Stimulated activated naive B cell treated with anti-CD40 and anti-IgM and Interleukin-4, amounts not matched to agents 10 μg/mL and 1 μg/mL and 100 μg/mL, for 72 hours (primary cell): Measurements from ENCODE around the gene CT45A9.
"Not testable (repeated sequence)": the region's sequence is repeated elsewhere in the genome, so short reads cannot be mapped to it uniquely, and the experiment has no call there.

Experiments used
- ATAC-seq, 2 donors: fragments of 150-1000 bp; cut with Tn5 transposase; replicated peaks; 2 replicates each; pipeline ENCODE4 v1.10.0; 2021; ENCODE audit warnings: moderate library complexity in 1 of 2
- DNase-seq: peaks from one replicate; pipeline ENCODE4 v3.0.0; 2021
- H3K27ac Mint-ChIP-seq: one replicate; pipeline ENCODE4 v1.8.0; 2022; ENCODE audit warnings: mild to moderate bottlenecking, mixed read lengths
- H3K27me3 Mint-ChIP-seq, 2 donors: one replicate each; pipeline ENCODE4 v1.8.0; 2022; ENCODE audit warnings: mixed read lengths in 2 of 2
- H3K36me3 Mint-ChIP-seq, 2 donors: one replicate each; pipeline ENCODE4 v1.8.0; 2022; ENCODE audit warnings: mixed read lengths in 2 of 2, mild to moderate bottlenecking in 1 of 2
- H3K4me1 Mint-ChIP-seq, 2 donors: one replicate each; pipeline ENCODE4 v1.8.0; 2022; ENCODE audit warnings: mixed read lengths in 2 of 2, mild to moderate bottlenecking in 1 of 2
- H3K4me3 Mint-ChIP-seq, 2 donors: one replicate each; pipeline ENCODE4 v1.8.0; 2022; ENCODE audit warnings: mild to moderate bottlenecking in 2 of 2, mixed read lengths in 2 of 2, moderate library complexity in 1 of 2
- H3K9me3 Mint-ChIP-seq, 2 donors: one replicate each; pipeline ENCODE4 v1.8.0; 2022; ENCODE audit warnings: mixed read lengths in 2 of 2, mild to moderate bottlenecking in 1 of 2

The CT45A9 gene, protein sequence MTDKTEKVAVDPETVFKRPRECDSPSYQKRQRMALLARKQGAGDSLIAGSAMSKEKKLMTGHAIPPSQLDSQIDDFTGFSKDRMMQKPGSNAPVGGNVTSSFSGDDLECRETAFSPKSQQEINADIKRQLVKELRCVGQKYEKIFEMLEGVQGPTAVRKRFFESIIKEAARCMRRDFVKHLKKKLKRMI

GRCh38 chrX:135871712-135872111, at the start of gene CT45A9:
Gene CT45A9 (minus strand): TSS chrX:135871812. CDS start chrX:135868061, 3,751 bp downstream.
- not testable (repeated sequence) for DNase-seq, H3K4me3 Mint-ChIP-seq, H3K9me3 Mint-ChIP-seq, ATAC-seq, H3K36me3 Mint-ChIP-seq, H3K27ac Mint-ChIP-seq, H3K4me1 Mint-ChIP-seq, H3K27me3 Mint-ChIP-seq

GRCh38 chrX:135920516-135920915, 48.9 kb upstream of the CT45A9 start:
- H3K36me3 Mint-ChIP-seq, H3K4me1 Mint-ChIP-seq, H3K4me3 Mint-ChIP-seq, ATAC-seq, DNase-seq, H3K9me3 Mint-ChIP-seq, H3K27ac Mint-ChIP-seq: not testable (repeated sequence)
- H3K27me3 Mint-ChIP-seq: peaks cover 0 to 10% of the 10 kb centered on the region in 2 donors

GRCh38 chrX:135914404-135914803, 42.8 kb upstream of the CT45A9 start:
- DNase-seq (no peak), ATAC-seq (no peak)
- Mint-ChIP-seq H3K4me3 (no peak overlapping the region), H3K27ac (no peak overlapping the region), H3K9me3 (no peaks in the 10 kb centered on the region), H3K36me3 (no peaks in the 10 kb centered on the region), H3K4me1 (no peaks in the 10 kb centered on the region), H3K27me3 (peaks cover 0 to 14% of the 10 kb centered on the region in 2 donors)

DNA sequence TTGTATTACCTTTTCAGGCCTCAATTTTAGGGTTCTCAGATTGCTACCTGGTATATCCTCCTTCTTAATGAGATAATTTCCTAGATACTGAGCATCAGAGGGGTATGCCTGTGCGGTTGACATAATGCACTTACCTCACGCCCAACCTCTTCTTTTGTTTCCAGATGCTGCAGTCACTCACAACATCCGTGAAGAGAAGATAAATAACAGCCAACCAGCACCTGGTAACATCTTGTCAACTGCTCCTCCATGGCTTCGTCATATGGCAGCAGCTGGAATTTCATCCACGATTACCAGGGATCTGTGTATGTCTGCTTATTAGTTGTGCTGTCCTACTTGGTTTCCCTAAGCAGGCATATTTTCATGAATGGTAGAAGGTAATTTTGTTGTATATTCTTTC, 38.6 kb upstream of the CT45A9 start:
- peaks cover 0 to 17% of the 10 kb centered on the region in 2 donors for H3K27me3 Mint-ChIP-seq
- H3K36me3 Mint-ChIP-seq: no peaks in the 10 kb centered on the region
- H3K9me3 Mint-ChIP-seq: no peaks in the 10 kb centered on the region
- H3K4me1 Mint-ChIP-seq: no peaks in the 10 kb centered on the region
- H3K27ac Mint-ChIP-seq: no peak overlapping the region
- no peak for DNase-seq
- no peak for ATAC-seq
- H3K4me3 Mint-ChIP-seq: no peak overlapping the region

DNA sequence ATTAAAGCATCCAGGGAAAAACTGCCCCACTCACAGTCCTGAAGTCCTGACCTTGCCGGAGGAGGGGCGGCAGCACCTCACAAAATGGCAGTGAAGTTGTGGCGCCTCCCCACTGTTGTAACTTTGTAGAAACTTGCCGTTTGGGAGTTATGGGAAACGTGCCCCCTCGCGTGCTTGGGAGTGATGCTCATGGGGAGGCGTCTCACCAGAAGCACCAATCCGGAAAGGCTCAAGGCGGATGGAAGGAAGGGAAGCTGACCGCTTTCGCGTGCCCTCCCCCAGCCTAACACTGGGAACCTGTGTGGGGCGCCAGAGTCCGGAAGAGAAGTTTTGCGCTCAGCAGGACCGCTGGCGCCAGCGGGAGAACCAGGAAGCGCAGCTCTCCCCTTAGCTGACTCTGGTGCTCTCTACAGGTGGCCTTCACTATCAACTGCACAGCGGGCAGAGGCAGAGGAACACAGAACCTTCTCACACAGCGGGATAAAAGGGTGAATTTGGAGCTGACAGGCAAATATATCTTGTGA, 21.7 kb upstream of the CT45A9 start, which contains the start of the genes CT45A10 and SAGE1:
TSS of gene CT45A10 (minus strand) at position 151 of the 524 bp plus-strand sequence. CDS start 8,100 bp downstream, outside the sequence.
TSS of gene SAGE1 (plus strand) at position 423 of the 524 bp plus-strand sequence. CDS start 2,527 bp downstream, outside the sequence.
- DNase-seq (no peak), ATAC-seq (no peak)
- Mint-ChIP-seq H3K9me3 (no peaks in the 10 kb centered on the region), H3K4me1 (no peaks in the 10 kb centered on the region), H3K36me3 (no peaks in the 10 kb centered on the region), H3K27ac (no peak within 1 kb of the TSS), H3K4me3 (no peak within 1 kb of the TSS), H3K27me3 (peaks cover 0 to 5% of the 10 kb centered on the region in 2 donors)

- H3K27ac Mint-ChIP-seq: no peak overlapping the region
- no peak for DNase-seq
- H3K36me3 Mint-ChIP-seq: no peaks in the 10 kb centered on the region
- no peaks in the 10 kb centered on the region for H3K9me3 Mint-ChIP-seq
- no peaks in the 10 kb centered on the region for H3K4me1 Mint-ChIP-seq
- ATAC-seq: no peak
- peaks cover 0 to 5% of the 10 kb centered on the region in 2 donors for H3K27me3 Mint-ChIP-seq
- H3K4me3 Mint-ChIP-seq: no peak overlapping the region
These were observed 21.2 kb upstream of the CT45A9 start for GRCh38 chrX:135892781-135893180.

GRCh38 chrX:135890087-135890585, 18.5 kb upstream of the CT45A9 start:
- Mint-ChIP-seq H3K27ac (no peak overlapping the region), H3K27me3 (no peaks in the 10 kb centered on the region), H3K9me3 (no peaks in the 10 kb centered on the region), H3K4me3 (no peak overlapping the region), H3K36me3 (no peaks in the 10 kb centered on the region), H3K4me1 (no peaks in the 10 kb centered on the region)
- ATAC-seq: no peak
- no peak for DNase-seq

DNA sequence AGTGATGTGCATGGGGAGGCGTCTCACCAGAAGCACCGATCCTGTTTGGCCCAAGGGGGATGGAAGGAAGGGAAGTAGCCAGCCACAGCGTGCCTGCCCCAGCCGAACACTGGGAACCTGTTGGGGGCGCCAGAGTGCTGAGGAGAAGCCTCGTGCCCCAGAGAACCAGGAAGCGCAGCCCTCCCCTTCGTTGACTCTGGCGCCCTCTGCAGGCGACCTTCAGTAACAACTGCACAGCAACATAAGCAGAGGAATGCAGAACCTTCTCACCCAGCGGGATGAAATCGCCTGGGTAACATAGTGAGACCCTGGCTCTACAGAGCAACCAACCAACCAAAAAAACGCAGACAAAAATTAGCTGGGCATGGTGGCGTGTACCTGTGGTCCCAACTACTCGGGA, 17.4 kb upstream of the CT45A9 start:
- H3K4me1 Mint-ChIP-seq, H3K9me3 Mint-ChIP-seq, H3K27me3 Mint-ChIP-seq, H3K27ac Mint-ChIP-seq, H3K4me3 Mint-ChIP-seq, H3K36me3 Mint-ChIP-seq, ATAC-seq, DNase-seq: not testable (repeated sequence)

DNA sequence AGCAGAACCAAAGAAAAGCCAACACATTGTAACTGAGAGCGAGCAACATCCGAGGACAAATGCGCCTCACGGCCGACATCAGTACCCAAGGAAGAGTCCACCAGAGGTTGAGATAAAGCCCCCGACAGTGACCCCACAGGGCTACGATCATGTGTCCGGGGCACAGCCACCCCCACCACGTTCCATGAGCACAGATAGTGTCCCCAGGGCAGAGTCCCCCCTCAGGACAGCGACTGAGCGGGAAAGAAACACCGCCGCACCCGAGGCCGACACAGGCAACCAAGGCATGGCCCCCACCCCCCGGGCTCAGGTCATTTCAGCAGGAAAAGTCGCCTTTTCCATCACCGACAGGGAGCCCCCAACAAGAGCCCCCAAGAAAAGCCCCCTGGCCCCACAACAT, 16.6 kb upstream of the CT45A9 start:
- not testable (repeated sequence) for H3K27me3 Mint-ChIP-seq, H3K9me3 Mint-ChIP-seq, H3K36me3 Mint-ChIP-seq, H3K4me1 Mint-ChIP-seq, ATAC-seq, H3K27ac Mint-ChIP-seq, H3K4me3 Mint-ChIP-seq, DNase-seq

DNA sequence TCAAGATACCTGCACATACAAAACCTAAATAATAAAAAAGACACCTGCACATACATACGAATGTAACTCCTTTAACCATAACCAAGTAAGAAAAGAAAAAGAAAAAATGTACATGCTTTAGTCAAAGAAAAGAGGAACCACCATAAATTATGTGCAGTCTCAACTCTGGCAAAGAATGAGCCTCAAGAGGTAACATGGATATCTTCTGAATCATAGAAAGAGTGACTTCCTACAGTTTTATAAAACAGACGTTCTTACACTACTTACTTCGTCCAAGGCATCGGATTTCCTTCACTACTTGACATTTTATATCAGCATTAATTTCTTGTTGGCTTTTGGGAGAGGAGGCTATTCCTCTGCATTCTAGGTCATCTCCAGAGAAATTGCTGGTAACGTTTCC, 11.1 kb upstream of the CT45A9 start:
- H3K9me3 Mint-ChIP-seq, H3K36me3 Mint-ChIP-seq, DNase-seq, H3K4me1 Mint-ChIP-seq, H3K27me3 Mint-ChIP-seq, H3K4me3 Mint-ChIP-seq, H3K27ac Mint-ChIP-seq, ATAC-seq: not testable (repeated sequence)

DNA sequence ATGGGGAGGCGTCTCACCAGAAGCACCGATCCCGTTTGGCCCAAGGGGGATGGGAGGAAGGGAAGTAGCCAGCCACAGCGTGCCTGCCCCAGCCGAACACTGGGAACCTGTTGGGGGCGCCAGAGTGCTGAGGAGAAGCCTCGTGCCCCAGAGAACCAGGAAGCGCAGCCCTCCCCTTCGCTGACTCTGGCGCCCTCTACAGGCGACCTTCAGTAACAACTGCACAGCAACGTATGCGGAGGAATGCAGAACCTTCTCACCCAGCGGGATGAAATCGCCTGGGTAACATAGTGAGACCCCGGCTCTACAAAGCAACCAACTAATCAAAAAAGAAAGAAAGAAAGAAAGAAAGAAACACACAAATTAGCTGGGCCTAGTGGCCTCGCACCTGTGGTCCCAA, 17.2 kb downstream of the CT45A9 start, which contains the start of gene CT45A8:
TSS of gene CT45A8 (minus strand) at position 101 of the 400 bp plus-strand sequence. CDS start 3,755 bp downstream, outside the sequence.
- not testable (repeated sequence) for H3K9me3 Mint-ChIP-seq, H3K36me3 Mint-ChIP-seq, H3K4me3 Mint-ChIP-seq, DNase-seq, H3K27me3 Mint-ChIP-seq, H3K4me1 Mint-ChIP-seq, H3K27ac Mint-ChIP-seq, ATAC-seq

GRCh38 chrX:135837180-135837579, 34.4 kb downstream of the CT45A9 start, which contains the start of gene CT45A7:
Gene CT45A7 (minus strand): TSS chrX:135837280. CDS start chrX:135833533, 3,747 bp downstream.
- not testable (repeated sequence) for H3K4me3 Mint-ChIP-seq, H3K27ac Mint-ChIP-seq, H3K27me3 Mint-ChIP-seq, H3K36me3 Mint-ChIP-seq, DNase-seq, H3K4me1 Mint-ChIP-seq, H3K9me3 Mint-ChIP-seq, ATAC-seq

- H3K36me3 Mint-ChIP-seq, H3K9me3 Mint-ChIP-seq, DNase-seq, H3K27me3 Mint-ChIP-seq, H3K4me3 Mint-ChIP-seq, H3K27ac Mint-ChIP-seq, H3K4me1 Mint-ChIP-seq, ATAC-seq: not testable (repeated sequence)
These were observed 51.7 kb downstream of the CT45A9 start, which contains the start of gene CT45A2 for GRCh38 chrX:135819912-135820311. Gene CT45A2 (minus strand): TSS chrX:135820012. CDS start chrX:135816265, 3,747 bp downstream.
